ENCODE measurements around the gene DECR2.

DNA sequence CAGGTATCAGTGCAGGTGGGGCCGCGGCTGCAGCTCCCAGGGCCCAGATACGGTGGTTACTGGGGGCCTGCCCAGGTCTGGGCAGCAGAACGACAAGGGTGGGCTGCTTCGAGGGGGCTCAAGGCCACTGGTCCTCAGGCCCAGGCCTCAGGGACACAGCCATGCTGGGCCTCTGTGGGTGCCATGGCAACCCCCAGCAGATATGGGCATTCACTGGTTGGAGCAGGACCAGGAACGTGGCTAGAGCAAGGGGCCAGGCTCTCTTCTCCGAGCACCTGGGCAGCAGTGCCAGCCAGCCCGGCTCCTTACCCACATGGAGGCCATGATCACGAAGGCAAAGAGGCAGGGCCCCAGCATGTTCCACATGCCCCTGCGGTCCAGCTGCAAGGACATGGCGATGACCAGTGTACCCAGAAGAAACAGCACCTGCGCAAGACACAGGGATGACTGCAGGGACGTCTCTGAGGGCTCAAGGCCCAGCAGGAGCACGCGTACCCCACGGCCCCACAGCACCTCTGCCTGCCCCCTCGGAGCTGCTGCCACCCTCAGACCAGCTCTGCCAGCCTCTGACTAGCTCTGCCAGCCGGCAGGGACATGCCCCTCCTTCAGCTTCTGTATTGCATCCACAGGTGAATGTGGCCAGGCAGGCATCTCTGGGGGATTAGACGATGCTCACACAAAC lies 29.2 kb upstream of the DECR2 start:
- no peak for TF ChIP-seq CBFB (IDR thresholded peaks at IDR 0.05; ENCODE audit: low read depth)
- TF ChIP-seq CREM (IDR thresholded peaks at IDR 0.05; ENCODE audit: low read depth): no peak
- TF ChIP-seq CEBPZ (IDR thresholded peaks at IDR 0.05; ENCODE audit: low read depth, low read length): no peak
- TF ChIP-seq, protein P1, sequence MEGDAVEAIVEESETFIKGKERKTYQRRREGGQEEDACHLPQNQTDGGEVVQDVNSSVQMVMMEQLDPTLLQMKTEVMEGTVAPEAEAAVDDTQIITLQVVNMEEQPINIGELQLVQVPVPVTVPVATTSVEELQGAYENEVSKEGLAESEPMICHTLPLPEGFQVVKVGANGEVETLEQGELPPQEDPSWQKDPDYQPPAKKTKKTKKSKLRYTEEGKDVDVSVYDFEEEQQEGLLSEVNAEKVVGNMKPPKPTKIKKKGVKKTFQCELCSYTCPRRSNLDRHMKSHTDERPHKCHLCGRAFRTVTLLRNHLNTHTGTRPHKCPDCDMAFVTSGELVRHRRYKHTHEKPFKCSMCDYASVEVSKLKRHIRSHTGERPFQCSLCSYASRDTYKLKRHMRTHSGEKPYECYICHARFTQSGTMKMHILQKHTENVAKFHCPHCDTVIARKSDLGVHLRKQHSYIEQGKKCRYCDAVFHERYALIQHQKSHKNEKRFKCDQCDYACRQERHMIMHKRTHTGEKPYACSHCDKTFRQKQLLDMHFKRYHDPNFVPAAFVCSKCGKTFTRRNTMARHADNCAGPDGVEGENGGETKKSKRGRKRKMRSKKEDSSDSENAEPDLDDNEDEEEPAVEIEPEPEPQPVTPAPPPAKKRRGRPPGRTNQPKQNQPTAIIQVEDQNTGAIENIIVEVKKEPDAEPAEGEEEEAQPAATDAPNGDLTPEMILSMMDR (IDR thresholded peaks at IDR 0.05 in 2 of 3, conservative IDR thresholded peaks at IDR 0.05 in 1 of 3; ENCODE audit: control insufficient read depth in 2 of 3, extremely low read depth in 1 of 3, insufficient read depth in 1 of 3, low read depth in 3 of 3, low read length in 3 of 3): no peak
- TF ChIP-seq POLR2A (IDR thresholded peaks at IDR 0.05; ENCODE audit: low read depth, low read length): no peak
- TF ChIP-seq CHD1 (IDR thresholded peaks at IDR 0.05; ENCODE audit: low read depth, low read length): no peak
- no peak for TF ChIP-seq RCOR1 (conservative IDR thresholded peaks at IDR 0.05; ENCODE audit: low read depth, low read length)
- TF ChIP-seq CHD2 (IDR thresholded peaks at IDR 0.05; ENCODE audit: borderline replicate concordance, low read depth, low read length): no peak

Measured in GM12878 (cell line).